Measurements from ENCODE around the gene CGNL1.

GRCh38 chr15:57518779-57519405, 142.6 kb downstream of the CGNL1 start:
- TF ChIP-seq USF1 (IDR thresholded peaks at IDR 0.05; ENCODE audit: borderline replicate concordance, low read depth), result no peak
- no peak for TF ChIP-seq RFX5 (IDR thresholded peaks at IDR 0.05; ENCODE audit: low read length)
